GM19099 (cell line): ENCODE results near the gene ESM1.

Experiments
- POLR2A ChIP-seq: IDR thresholded peaks from 3 replicates; pipeline ENCODE4 v1.6.1; 2011; ENCODE audit warnings: low read depth; ENCODE audit not compliant: insufficient read length; ENCODE audit errors: extremely low read depth

ESM1 gene, protein sequence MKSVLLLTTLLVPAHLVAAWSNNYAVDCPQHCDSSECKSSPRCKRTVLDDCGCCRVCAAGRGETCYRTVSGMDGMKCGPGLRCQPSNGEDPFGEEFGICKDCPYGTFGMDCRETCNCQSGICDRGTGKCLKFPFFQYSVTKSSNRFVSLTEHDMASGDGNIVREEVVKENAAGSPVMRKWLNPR

DNA sequence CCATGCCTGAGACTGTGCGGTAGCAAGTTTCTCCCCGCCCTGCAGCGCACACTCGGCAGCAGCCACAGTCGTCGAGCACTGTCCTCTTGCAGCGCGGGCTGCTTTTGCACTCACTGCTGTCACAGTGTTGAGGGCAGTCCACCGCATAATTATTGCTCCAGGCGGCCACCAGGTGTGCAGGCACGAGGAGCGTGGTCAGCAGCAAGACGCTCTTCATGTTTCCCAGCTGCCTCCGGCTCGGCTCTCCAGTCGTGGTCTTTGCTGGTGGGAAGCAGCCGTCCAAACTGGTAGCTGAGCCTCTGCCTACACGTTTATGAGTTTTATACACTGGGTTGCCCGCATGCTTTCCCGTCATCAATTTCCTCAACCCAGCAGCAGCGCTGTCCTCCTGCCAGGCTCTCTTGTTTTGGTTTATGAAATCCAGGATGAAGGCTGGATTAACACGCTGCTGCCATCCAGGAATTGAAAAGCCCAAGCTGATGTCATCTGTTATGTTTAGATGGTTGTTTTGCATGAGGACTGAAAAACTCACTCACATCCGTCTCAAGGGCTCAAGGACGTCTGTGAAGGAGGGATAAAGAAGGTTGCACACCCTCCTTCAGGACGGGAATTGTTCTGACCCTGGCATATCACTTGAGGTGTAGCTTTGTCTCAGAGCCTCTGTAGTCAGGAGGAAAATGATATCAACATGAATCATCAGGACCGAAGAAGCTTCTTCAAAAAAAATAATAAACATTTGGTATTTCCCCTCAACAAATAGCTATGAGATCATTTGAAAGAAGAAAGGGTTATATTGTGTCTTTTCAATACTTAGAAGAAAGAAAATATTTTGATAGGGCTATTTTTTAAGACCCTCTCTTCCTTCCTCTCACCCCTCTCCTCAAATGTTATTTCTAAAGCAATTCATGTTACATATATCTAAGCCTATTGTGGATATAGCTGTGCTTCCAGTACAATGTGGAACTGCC, at the start of gene ESM1:
TSS of gene ESM1 (minus strand) at position 293 of the 968 bp plus-strand sequence. CDS start at position 217, 76 bp downstream.
- TF ChIP-seq POLR2A = no peak

DNA sequence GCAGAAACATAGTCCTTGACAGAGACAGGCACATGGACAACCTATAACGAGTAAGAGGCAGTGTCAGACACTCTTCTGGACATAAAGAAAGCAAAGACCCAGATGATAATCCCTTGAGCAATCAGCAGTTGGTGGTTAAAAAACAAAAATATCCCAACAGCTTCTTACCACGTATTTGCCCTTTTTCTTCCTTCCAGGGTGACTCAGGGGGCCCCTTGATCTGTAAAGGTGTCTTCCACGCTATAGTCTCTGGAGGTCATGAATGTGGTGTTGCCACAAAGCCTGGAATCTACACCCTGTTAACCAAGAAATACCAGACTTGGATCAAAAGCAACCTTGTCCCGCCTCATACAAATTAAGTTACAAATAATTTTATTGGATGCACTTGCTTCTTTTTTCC, 48.2 kb upstream of the ESM1 start:
- no peak for TF ChIP-seq POLR2A

DNA sequence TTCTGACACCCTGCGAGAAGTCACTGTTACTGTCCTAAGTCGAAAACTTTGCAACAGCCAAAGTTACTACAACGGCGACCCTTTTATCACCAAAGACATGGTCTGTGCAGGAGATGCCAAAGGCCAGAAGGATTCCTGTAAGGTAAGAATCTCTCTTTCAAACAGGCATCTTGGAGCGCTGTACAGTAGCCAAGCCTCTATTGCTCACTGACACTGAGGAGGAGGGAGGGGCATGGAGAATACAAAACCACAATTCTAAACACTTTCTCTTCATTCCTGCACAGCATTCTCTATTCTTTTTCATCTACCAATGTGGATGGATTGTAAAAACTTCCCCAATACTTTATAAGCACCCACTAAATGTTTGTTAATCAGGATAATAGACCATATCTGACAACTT, 46.1 kb upstream of the ESM1 start:
- no peak for TF ChIP-seq POLR2A

DNA sequence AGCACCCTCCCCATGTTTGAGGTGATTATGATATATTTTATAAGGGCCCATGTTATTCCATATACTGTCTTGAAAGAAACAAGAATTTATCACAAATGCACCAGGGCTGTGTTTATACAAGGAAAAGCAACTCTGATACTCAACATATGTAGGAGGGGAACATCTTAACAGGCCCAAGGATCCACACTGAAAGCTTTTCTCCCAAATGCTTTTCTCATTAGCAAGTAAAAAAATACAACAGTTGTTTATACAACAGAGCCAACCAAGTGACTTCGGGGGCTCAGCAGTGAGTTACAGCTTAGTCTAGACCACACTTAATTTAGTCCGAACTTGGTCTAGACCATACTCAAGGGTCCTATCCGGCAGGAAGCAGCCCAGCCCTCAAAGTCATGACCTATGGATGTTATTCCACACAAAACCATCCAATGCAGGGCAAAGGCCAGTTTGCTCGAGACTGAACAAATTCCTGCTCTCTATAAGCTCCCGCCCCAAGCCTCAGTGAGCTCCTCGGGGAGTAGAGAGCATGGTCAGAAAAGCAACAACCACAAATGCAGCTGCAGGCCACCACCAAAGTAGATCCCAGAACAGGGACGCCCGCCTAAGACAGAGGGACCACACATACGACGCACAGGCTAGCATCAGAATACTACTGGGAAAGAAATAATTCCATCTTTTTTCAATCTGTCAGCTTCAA, 45.4 kb upstream of the ESM1 start:
- TF ChIP-seq POLR2A = no peak

DNA sequence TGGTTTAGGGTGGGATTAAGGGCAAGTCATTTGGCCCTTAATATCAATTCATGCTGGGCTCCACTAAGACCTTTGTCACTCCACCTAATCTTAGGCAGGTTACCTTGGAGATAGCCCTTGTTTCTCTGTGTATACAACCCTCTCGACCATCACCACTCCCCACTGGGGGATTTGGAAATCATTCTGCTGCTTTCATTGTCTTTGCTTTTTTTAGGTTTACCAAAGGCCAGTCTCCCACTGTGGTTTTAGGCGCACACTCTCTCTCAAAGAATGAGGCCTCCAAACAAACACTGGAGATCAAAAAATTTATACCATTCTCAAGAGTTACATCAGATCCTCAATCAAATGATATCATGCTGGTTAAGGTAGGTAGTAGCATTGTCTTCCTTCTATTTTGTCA, 44.8 kb upstream of the ESM1 start:
- no peak for TF ChIP-seq POLR2A

DNA sequence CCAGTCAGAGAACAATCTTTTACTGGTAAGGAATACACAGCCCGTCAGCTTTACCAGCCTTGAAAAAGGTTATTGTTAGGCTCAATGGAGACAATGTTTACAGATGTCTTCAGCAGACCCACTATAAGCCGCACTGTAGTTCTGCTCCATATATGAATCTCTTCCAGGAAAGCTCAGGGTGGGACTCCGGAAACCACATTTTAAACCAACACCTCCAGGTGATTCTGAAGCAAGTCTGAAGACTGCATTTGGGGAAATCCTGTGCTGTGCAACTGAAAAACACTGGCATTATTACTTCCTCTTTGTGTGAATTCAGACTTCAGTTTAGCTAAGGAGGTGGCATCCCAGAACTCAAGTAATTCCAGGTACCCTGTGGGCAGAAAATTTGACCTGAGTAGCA, 42.2 kb upstream of the ESM1 start:
- TF ChIP-seq POLR2A = no peak

DNA sequence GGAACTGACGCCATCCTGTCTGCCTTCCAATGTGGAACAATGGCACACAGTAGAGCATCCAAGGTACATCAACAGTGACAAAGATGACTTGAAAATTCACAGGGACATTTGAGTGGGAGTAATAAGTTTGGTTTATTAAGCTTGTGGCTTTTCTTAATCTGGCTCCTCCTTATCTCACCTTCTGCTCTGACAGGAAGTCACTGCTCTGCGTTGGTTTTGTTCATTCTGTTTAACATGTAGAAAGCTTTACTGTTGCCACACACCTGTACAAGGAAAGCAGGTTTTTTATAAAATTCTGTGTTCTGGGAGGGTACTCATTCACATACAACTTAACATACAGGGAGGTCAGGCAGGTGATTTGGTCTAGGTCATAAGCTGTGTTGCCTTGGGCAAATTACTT, 37.1 kb upstream of the ESM1 start:
- no peak for TF ChIP-seq POLR2A

DNA sequence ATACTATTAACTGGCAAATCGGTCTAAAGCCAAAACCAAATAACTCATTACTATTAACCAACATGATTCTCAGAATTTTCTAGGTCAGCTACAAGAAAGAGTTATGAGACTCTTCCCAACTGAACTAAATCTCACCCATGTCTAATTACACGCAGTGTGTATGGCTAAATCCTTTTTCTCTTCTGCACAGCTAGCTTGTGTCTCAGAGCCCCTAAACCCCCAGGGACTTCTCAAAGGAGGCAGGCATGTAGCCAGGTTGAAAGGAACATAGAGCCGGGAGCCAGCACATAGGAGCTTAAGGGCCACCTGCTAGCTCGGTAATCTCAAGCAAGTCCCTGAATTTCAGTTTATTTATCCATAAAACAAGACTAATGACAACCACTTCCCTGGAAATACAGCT, 36.4 kb upstream of the ESM1 start:
- TF ChIP-seq POLR2A = no peak

DNA sequence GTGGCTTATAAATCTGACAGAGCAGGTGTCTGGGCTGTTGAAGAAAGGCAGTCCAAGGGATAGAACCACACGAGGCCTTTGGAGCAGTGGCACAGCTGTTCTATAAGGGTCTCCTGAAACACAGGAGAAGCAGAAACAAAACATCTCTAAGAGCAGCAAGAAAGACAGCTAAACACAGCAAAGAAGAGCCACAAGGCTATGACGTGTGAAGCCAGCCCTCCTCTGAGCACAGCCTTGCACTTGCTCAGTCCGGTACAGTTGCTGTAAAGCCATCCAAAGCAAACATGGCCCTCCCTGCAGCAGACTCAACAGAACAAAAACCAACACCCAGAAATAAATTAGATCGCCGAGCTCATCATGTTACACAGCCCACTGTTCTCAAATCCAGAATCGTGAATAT, 36.0 kb upstream of the ESM1 start:
- TF ChIP-seq POLR2A = no peak

DNA sequence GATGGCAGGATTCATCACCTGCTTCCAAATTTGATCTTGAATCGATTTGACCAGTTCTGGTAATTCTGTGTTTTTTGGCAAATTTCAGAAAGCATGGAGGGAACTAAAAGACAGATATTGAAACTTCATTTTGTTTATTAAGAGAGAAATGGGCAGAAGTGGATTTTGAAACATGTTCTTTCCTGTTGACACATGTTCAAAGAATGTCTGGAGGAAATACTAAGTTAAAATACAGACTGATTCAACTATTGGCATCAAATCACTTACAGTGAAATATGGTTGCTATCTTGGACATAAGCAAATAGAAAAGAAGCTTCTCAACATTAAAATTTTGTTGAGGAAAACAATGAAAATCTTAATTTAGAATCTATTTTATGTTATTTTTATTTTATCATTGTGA, 19.3 kb upstream of the ESM1 start:
- no peak for TF ChIP-seq POLR2A

DNA sequence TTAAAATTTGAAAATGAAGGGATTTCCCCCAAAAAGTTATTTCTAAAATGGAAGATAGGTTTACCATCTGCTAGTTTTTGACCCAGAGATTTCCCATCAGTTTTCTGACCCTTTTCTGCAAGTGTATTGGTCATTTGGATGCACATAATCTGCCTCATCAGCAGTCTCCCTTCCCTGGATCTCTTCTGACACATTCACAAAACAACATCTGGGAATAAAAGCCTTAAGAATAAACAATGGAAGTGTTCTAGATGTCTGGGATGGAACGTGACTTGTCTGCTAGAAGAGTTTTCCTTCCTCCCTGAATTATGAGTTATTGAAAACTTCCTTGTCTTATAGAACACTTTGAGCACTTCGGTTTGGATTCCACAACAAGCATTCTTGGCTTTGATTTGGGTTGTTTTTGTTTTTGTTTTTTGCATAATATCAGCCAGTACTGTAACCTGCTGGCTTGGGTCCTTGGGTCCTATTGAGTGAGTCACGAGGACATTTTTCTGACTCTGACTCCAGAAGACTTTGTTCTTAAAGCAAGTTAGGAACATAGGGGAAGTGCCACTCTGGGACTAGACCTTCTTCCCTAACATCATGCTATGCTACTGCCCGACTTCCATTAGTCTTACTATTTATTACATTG, 18.2 kb upstream of the ESM1 start:
- TF ChIP-seq POLR2A = no peak

DNA sequence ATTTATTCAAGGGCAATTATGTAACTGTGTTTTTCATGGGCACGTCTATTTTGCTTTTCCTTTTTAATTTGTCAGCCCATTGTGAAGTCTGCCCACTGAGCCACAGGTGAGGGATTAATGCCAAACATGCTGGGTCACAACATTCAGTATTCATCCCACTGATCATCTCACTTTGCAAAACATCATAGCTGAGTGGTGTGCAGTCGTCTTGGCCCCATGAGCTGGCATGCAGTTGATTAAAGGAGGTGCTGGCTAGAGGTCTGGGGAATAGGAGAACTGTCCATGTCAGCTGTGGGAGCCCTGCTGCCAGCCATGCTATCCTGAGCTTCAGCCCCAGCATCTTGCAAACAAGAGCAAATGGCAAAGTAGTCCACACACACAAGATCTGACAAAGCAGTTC, 11.7 kb upstream of the ESM1 start:
- no peak for TF ChIP-seq POLR2A

DNA sequence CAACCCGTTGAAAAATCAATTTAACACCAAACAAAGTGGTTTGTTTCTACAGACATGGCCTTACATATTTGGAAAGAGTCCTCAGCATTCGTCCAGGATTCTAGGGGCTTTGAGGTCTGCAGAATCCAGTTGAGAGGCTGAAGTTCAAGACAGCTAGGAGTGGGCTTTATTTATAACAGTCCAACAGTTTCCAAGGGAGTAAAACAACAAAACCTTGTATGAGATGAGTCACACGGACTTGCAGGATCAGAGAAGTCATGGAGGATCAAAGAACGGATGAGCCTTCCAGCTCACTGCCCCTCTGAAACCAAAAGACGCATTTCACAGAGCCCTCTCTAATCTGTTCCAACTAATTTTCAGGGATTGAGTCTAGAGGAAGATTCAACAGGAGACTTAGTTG, 11.1 kb upstream of the ESM1 start:
- TF ChIP-seq POLR2A = no peak

DNA sequence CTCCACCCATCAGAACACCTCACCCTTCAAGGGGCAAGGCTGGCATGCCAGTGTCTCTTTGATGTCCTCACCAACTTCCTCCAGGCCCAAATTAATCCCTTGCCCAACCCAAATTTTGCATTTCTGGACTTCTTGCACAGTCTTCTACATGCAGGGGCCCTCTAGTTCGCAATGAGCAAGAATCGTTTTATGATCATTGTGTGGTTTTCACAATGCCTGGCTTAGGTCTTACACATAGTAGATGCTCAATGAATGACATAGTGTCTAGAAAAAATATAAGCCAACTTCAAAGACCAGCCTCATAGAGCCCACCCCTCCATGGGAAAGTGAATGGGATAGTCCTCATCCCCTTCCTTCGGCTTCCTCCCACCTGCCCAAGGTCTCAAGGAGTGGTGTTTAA, 9.8 kb upstream of the ESM1 start:
- TF ChIP-seq POLR2A = no peak

DNA sequence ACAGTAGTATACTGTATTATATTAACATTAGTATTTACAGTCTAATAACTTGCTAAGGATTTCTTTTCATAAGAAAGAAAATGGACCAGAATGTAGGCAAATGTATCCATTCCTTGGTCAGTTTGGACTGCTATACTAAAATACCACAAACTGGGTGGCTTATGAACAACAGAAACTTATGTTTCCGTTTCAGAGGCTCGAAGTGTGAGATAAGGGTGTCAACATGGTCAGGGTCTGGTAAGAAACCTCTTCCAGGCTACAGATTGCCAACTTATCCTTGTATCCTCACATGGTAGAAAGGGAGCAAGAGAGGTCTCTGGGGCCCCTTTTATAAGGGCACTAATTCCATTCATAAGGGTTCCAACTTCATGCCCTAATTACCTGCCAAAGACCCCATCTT, 9.2 kb upstream of the ESM1 start:
- TF ChIP-seq POLR2A = no peak

DNA sequence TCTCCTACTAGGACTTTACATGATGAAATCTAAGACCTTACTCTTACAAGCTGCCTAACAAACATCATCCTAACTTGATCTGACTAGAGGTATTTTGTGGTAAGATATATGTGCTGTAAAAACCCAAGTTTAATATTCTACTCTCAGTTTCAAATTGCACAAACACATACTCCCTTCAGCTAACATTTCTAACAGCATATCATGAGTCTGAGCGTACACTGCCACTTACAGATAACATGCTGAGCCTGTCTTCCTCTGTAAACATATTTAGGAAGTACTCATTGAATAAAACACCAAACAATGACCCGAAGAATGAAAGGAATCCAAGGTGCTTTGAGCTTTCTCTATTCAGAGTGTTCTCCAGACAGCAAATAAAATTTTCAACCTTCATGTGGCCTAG, 7.9 kb upstream of the ESM1 start:
- TF ChIP-seq POLR2A = no peak

DNA sequence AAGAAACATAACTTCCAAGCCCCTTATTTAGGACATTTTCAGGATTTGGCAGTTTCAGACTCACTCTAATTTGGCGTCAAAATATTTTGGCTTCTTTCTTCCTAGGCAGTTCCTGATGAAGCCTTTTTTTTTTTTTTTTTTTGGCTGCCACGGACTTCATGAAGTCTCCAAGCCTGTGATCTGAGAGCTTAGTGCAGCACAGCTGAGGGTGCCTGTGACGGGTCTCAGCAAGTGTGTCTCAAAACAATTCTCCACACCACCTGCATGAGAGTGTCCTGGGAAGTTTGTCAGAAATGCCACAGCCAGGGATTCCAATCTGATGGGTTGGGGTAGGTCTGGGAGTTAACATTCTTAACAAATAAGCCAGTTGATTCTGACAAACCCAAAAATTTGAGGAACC, 6.0 kb upstream of the ESM1 start:
- no peak for TF ChIP-seq POLR2A
